Choroid plexus epithelial cell (primary cell): ENCODE measurements around the gene ST3GAL5.
"Not testable (repeated sequence)": the region's sequence is repeated elsewhere in the genome, so short reads cannot be mapped to it uniquely, and the experiment has no call there.

Source experiments
- DNase-seq: peaks from one replicate; pipeline ENCODE4 v3.0.0-alpha.2; 2010; ENCODE audit warnings: low read depth
- H3K4me3 ChIP-seq: 2 replicates; pipeline ENCODE4 v1.5.1; 2011; ENCODE audit warnings: low read depth, mild to moderate bottlenecking, control low read depth, low read length, moderate library complexity
- CTCF ChIP-seq: conservative IDR thresholded peaks from 2 replicates; pipeline ENCODE4 v1.5.1; 2011; ENCODE audit warnings: low read depth, mild to moderate bottlenecking, control low read depth, inconsistent platforms, low read length, moderate library complexity

Gene ST3GAL5

DNA sequence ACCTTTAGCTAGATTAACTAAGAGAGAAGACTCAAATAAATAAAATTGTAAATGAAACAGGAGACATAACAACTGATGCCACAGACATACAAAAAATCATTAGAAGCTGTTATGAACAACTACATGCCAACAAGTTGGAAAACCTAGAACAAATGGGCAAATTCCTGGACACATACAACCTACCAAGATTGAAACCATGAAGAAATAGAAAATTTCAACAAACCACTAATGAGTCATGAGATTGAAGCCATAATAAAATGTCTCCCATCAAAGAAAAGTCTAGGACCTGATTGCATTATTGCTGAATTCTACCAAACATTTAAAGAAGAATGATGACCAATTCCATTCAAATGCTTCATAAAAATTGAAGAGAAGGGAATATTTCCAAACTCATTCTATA lies 54.3 kb downstream of the ST3GAL5 start:
- H3K4me3 ChIP-seq: no peak overlapping the region
- DNase-seq: no peak
- TF ChIP-seq CTCF: no peak

DNA sequence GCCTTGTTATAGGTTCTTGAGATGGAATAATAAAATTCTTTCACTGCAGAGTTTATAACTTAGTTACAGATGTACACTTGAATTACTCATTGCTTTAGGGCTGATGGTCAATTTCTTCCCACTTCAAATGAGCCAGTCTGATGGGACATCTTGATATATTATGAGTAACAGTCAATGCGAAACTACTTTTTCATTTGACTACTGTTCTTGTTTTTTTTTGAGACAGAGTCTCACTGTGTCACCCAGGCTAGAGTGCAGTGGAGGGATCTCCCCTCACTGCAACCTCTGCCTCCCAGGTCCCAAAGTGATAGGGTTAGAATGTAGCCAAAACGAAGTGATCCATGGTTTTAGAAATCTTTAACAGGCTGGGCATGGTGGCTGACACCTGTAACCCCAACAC lies 57.1 kb downstream of the ST3GAL5 start:
- no peak for TF ChIP-seq CTCF
- H3K4me3 ChIP-seq: no peak overlapping the region
- DNase-seq: no peak

DNA sequence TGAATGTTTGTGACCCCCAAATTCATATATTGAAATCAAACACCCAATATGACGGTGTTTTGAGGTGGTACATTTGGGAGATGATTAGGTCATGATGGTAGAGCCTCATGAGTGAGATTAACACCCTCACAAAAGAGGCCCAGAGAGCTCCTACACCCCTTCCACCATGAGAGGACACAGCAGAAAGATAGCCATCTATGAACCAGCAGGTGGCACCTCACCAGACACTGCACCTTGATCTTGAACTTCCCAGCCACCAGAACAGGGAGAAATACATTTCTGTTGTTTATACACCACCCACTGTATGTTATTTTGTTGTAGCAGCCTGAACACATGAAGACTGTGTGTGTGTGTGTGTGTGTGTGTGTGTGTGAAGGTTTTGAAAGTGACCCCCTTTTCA lies 58.1 kb downstream of the ST3GAL5 start:
- TF ChIP-seq CTCF: peak; percentile 35
- no peak overlapping the region for H3K4me3 ChIP-seq
- DNase-seq: peak; percentile 25

GRCh38 chr2:85829394-85829793 lies 59.4 kb downstream of the ST3GAL5 start:
- H3K4me3 ChIP-seq, DNase-seq: not testable (repeated sequence)

- H3K4me3 ChIP-seq: no peak overlapping the region
- DNase-seq: no peak
- TF ChIP-seq CTCF: no peak
Observed at GRCh38 chr2:85828725-85829124, 60.1 kb downstream of the ST3GAL5 start.

DNA sequence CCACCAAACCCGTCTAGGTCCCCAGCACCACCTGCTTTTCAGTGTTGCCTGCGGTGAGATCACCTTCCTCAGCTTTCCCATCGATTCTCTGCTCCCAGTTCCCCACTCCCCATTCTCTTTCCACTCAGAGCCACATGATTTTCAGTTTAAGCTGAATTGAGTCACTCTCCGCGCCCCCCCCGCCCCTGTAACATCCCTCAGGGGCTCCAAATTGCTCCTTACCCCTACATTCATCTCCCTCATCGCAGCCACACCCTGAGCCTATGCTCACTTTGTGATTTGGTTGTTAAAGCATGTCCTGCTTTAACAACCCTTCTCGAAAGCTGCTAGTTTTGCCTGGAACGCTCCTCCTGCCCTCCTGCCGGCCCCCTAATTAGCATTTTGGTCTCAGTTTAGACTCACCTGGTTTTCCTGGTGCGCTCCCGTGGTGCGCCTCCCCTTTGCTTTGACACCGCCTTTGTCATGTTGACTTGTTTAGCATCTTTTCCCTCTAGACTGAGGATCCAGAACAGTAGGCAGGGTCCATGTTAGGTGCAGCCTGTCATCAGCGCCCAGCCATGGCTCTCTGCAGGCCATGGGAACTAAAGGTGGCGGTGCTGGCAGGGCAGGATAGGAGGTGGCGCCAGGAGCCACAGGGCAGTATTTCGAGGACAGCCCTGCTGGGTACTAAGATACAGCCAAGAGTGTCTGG lies 60.8 kb downstream of the ST3GAL5 start:
- no peak for DNase-seq
- H3K4me3 ChIP-seq: no peak overlapping the region
- no peak for TF ChIP-seq CTCF

DNA sequence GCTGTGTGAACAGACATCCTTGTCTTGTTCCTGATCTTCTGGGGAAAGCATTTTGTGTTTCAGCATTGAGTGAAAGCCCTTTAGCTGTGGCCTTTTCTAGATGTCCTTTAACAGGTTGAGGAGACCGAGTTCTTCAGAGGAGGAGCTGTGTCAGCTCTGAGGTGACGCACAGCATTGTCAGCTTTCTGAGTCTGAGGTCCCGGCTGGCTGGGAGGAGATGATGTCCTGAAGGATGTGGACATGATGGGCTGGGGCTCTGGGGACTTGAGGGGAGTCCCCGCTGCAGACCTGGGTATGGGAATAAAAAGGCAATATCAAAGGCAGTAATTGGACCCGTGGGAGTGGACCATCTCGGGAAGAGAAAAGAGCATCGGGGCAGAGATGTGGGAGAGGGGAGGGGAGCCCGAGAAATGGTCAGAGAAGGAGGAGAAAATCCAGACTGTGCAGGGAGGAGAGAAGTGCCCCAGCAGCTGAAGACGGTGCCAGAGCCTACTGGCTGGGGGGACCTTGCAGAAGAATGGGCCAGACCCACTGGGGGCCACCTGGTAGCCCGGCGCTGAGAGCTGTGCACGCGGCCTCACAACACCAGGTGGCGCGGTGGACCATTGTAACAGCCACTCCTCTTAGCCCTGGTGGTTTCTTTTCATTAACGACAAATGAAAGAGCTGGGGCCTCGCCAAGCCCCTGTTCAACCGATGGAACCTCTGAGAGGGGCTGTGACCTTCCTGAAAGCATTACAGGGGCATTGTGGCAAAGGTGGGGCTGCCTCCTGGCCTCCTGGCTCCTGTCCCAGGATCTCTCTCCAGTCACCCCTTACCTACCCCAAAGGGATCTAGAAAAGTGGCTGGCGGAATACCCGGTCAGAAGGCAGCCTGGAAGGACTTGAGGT lies 61.6 kb downstream of the ST3GAL5 start:
- TF ChIP-seq CTCF: peak; percentile 88
- DNase-seq: peak; percentile 67
- H3K4me3 ChIP-seq: peak overlapping the region; percentile 22
